SK-N-SH (cell line): ENCODE results near the gene PRH1. TPM values are rescaled to one million over a fixed set of nuclear protein-coding genes. Genes with fewer than 3 reads are reported as not detected.

ENCODE experiments used
- CTCF ChIA-PET: fragments of 300-600, 350-600 bp; formaldehyde crosslinking; extraction: SDS; loops from one replicate; lab custom pipeline; 2021; lab: Yijun Ruan, JAX
- POLR2A ChIA-PET: fragments of 350-600 bp; sonication (Branson Sonifier 250); formaldehyde crosslinking; extraction: SDS; loops from one replicate; lab custom pipeline; 2020; ENCODE audit warnings: antibody characterized with exemption, inconsistent platforms; lab: Yijun Ruan, JAX
- DNase-seq: peaks from one replicate; pipeline ENCODE4 v3.0.0; 2012
- H2AFZ ChIP-seq: fragments of 200-600 bp; sonication (generic); 2 replicates; pipeline ENCODE4 v1.8.1; 2016; ENCODE audit warnings: antibody characterized with exemption, mild to moderate bottlenecking, low read depth
- H3F3A ChIP-seq: fragments of 200-600 bp; sonication (generic); replicated peaks from 2 replicates; pipeline ENCODE3; 2016; ENCODE audit warnings: antibody characterized with exemption, mild to moderate bottlenecking; ENCODE audit not compliant: insufficient read depth
- H3K27ac ChIP-seq, 2 experiments: fragments of 200-500 bp in 1 of 2; fragments of 200-600 bp in 1 of 2; sonication (Bioruptor generic) in 1 of 2; sonication (generic), shearing (Covaris generic) in 1 of 2; 2 replicates each; pipeline versions ENCODE4 v1.5.1 to v1.6.1; 2014 to 2016; ENCODE audit warnings: low read depth in 2 of 2, inconsistent platforms in 1 of 2, low read length in 1 of 2, mild to moderate bottlenecking in 1 of 2, mixed read lengths in 1 of 2
- H3K27me3 ChIP-seq: fragments of 200-600 bp; sonication (generic), shearing (Covaris generic); 2 replicates; pipeline ENCODE4 v1.6.1; 2016; ENCODE audit warnings: mixed run types; ENCODE audit not compliant: insufficient read depth
- H3K36me3 ChIP-seq, 2 experiments: fragments of 200-500 bp in 1 of 2; fragments of 200-600 bp in 1 of 2; sonication (Bioruptor generic) in 1 of 2; sonication (generic) in 1 of 2; replicated peaks in 1 of 2; 2 replicates each; pipeline versions ENCODE3 to v1.5.1; 2014 to 2016; ENCODE audit warnings: low read length in 1 of 2, mild to moderate bottlenecking in 1 of 2; ENCODE audit not compliant: insufficient read depth in 2 of 2, control insufficient read depth in 1 of 2
- H3K4me1 ChIP-seq, 2 experiments: fragments of 200-500 bp in 1 of 2; fragments of 200-600 bp in 1 of 2; sonication (Bioruptor generic) in 1 of 2; sonication (generic), shearing (Covaris generic) in 1 of 2; 2 replicates each; pipeline versions ENCODE4 v1.5.1 to v1.6.1; 2014 to 2016; ENCODE audit warnings: low read depth in 1 of 2, low read length in 1 of 2, mixed run types in 1 of 2; ENCODE audit not compliant: insufficient read depth in 2 of 2, control insufficient read depth in 1 of 2
- H3K4me2 ChIP-seq: fragments of 200-600 bp; sonication (generic), shearing (Covaris generic); 2 replicates; pipeline ENCODE4 v1.6.1; 2017; ENCODE audit warnings: mixed run types
- H3K4me3 ChIP-seq, 2 experiments: fragments of 200-500 bp in 1 of 2; fragments of 200-600 bp in 1 of 2; sonication (Bioruptor generic) in 1 of 2; sonication (generic), shearing (Covaris generic) in 1 of 2; 2 replicates each; pipeline versions ENCODE4 v1.5.1 to v1.8.1; 2014 to 2016; ENCODE audit warnings: low read depth in 2 of 2, inconsistent platforms in 1 of 2, low read length in 1 of 2, mild to moderate bottlenecking in 1 of 2, mixed read lengths in 1 of 2, moderate library complexity in 1 of 2
- H3K79me2 ChIP-seq: fragments of 200-600 bp; sonication (generic); 2 replicates; pipeline ENCODE4 v1.8.1; 2017; ENCODE audit warnings: mild to moderate bottlenecking; ENCODE audit not compliant: insufficient read depth
- H3K9ac ChIP-seq: fragments of 200-600 bp; sonication (generic); 2 replicates; pipeline ENCODE4 v1.6.1; 2017; ENCODE audit warnings: mixed run types
- H3K9me2 ChIP-seq: fragments of 200-600 bp; sonication (generic); 2 replicates; pipeline ENCODE4 v1.6.1; 2017; ENCODE audit warnings: mixed run types
- H3K9me3 ChIP-seq: fragments of 200-600 bp; sonication (generic); 2 replicates; pipeline ENCODE4 v1.6.1; 2017; ENCODE audit warnings: mixed run types, mild to moderate bottlenecking, moderate library complexity
- H4K20me1 ChIP-seq: fragments of 200-600 bp; sonication (generic); 2 replicates; pipeline ENCODE4 v1.6.1; 2017; ENCODE audit warnings: mild to moderate bottlenecking, mixed run types; ENCODE audit not compliant: insufficient read depth
- CHD2 ChIP-seq: fragments of 150-350 bp; IDR thresholded peaks from 2 replicates; pipeline ENCODE4 v1.6.1; 2018; ENCODE audit warnings: low read length; ENCODE audit not compliant: partially characterized antibody
- ELF1 ChIP-seq: IDR thresholded peaks from 2 replicates; pipeline ENCODE4 v1.4.0; 2012
- EP300 ChIP-seq, 2 experiments: IDR thresholded peaks; 2 replicates each; pipeline versions ENCODE4 v1.4.0 to v1.6.1; 2012; ENCODE audit warnings: borderline replicate concordance in 1 of 2, low read depth in 1 of 2, low read length in 1 of 2
- EZH2phosphoT487 ChIP-seq: fragments of 200-600 bp; sonication (generic); IDR thresholded peaks from 2 replicates; pipeline ENCODE4 v1.6.1; 2017; ENCODE audit warnings: low read depth, mixed run types, mild to moderate bottlenecking, antibody characterized with exemption, moderate library complexity, borderline replicate concordance
- FOXJ3 ChIP-seq: sonication (generic); formaldehyde crosslinking; IDR thresholded peaks from 2 replicates; pipeline ENCODE4 v1.5.1; 2020; ENCODE audit warnings: mild to moderate bottlenecking, missing genetic modification reagents
- GABPA ChIP-seq: IDR thresholded peaks from 2 replicates; pipeline ENCODE4 v1.4.0; 2012; ENCODE audit warnings: low read depth, mild to moderate bottlenecking
- MEF2A ChIP-seq: IDR thresholded peaks from 2 replicates; pipeline ENCODE4 v1.4.0; 2012; ENCODE audit warnings: low read depth, borderline replicate concordance
- MXI1 ChIP-seq: IDR thresholded peaks from 2 replicates; pipeline ENCODE4 v1.6.1; 2012; ENCODE audit warnings: mild to moderate bottlenecking, low read depth, low read length, improper control_type of control experiment
- NFIC ChIP-seq: IDR thresholded peaks from 2 replicates; pipeline ENCODE4 v1.4.0; 2012; ENCODE audit warnings: borderline replicate concordance
- NRF1 ChIP-seq: IDR thresholded peaks from 2 replicates; pipeline ENCODE4 v1.6.1; 2012; ENCODE audit warnings: low read depth, mild to moderate bottlenecking, low read length
- RAD21 ChIP-seq: IDR thresholded peaks from 2 replicates; pipeline ENCODE4 v1.6.1; 2012; ENCODE audit warnings: mild to moderate bottlenecking, low read length
- RCOR1 ChIP-seq: fragments of 150-350 bp; IDR thresholded peaks from 2 replicates; pipeline ENCODE4 v1.6.1; 2017; ENCODE audit warnings: antibody characterized with exemption, low read length
- RFX5 ChIP-seq: IDR thresholded peaks from 2 replicates; pipeline ENCODE4 v1.6.1; 2012; ENCODE audit warnings: mild to moderate bottlenecking, improper control_type of control experiment, low read length
- TAF1 ChIP-seq: IDR thresholded peaks from 2 replicates; pipeline ENCODE4 v1.6.1; 2012; ENCODE audit warnings: low read depth, mild to moderate bottlenecking, low read length, moderate library complexity, borderline replicate concordance
- TEAD4 ChIP-seq: IDR thresholded peaks from 2 replicates; pipeline ENCODE4 v1.4.0; 2012; ENCODE audit warnings: mild to moderate bottlenecking, borderline replicate concordance; ENCODE audit not compliant: insufficient read depth
- WGBS: methylation state at CpG from one replicate; pipeline ENCODE4 v1.1.6; 2017; ENCODE audit warnings: low lambda C conversion rate; 5-methylcytosine and 5-hydroxymethylcytosine counted together
- polyA plus RNA-seq, 3 experiments: library from polyadenylated mRNA; depleted of rRNA; stranded (reverse); fragments of >200 nt; gene quantifications; 2 replicates each; pipeline ENCODE4 v1.2.3, GENCODE V29; 2012
- TF ChIP-seq, protein P1 (sequence below): fragments of 150-350 bp; IDR thresholded peaks from 2 replicates; pipeline ENCODE4 v1.6.1; 2016; ENCODE audit warnings: mild to moderate bottlenecking, low read depth, low read length
- TF ChIP-seq, protein P2 (sequence below): IDR thresholded peaks from 2 replicates; pipeline ENCODE4 v1.4.0; 2012; ENCODE audit warnings: low read depth, borderline replicate concordance
- TF ChIP-seq, protein P3 (sequence below): IDR thresholded peaks from 2 replicates; pipeline ENCODE4; 2012

PRH1 gene
- polyA plus RNA-seq, 1 of the 3 experiments (the other 2 are of a cell fraction), result 2.0 TPM

GRCh38 chr12:10861366-10861765 lies 22.7 kb downstream of the PRH1 start:
- Histone ChIP-seq H3K27me3 (no peaks in the 10 kb centered on the region), H3K27ac (no peak overlapping the region), H3K9me3 (0 out of 2 replicates have a peak, but pooled peaks cover 9% of the 10 kb centered on the region), H4K20me1 (no peaks in the 10 kb centered on the region; the same call in 1 of the 2 replicates), H2AFZ (no peak overlapping the region), H3K4me2 (no peak overlapping the region), H3K9me2 (no peaks in the 10 kb centered on the region), H3K79me2 (no peaks in the 10 kb centered on the region), H3K4me3 (no peak overlapping the region), H3K4me1 (no peaks in the 10 kb centered on the region), H3K9ac (no peak overlapping the region), H3F3A (no peaks in the 10 kb centered on the region), H3K36me3 (peaks cover 4 to 10% of the 10 kb centered on the region in 2 experiments)
- DNase-seq, result no peak
- WGBS, result 39% methylated on average over 2 of the region's 2 CpGs
- TF ChIP-seq TAF1, result no peak
- ChIA-PET CTCF (no interaction called here), POLR2A (no interaction called here)

DNA sequence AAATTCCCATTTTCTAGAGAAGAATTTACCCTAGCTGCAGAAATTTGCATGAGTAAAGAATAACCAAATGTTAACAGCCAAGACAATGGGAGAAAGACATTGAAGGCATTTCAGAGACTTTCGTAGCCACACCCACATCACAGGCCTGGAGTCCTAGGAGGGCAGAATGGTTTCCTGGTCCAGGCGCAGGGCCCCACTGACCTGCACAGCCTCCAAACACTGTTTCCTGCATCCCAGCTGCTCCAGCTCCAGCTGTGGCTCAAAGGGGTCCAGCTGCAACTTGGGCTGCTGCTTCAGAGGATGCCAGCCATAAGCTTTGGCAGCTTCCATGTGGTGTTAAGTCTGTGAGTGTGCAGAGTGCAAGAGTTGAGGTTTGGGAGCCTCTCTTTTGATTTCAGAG lies 28.2 kb downstream of the PRH1 start:
- TF ChIP-seq MXI1, result no peak
- TF ChIP-seq RFX5, result no peak
- TF ChIP-seq EZH2phosphoT487, result no peak
- TF ChIP-seq CHD2, result no peak
- TF ChIP-seq RAD21, result no peak
- no peak for TF ChIP-seq NRF1
- TF ChIP-seq TAF1, result no peak
- TF ChIP-seq, protein P1, sequence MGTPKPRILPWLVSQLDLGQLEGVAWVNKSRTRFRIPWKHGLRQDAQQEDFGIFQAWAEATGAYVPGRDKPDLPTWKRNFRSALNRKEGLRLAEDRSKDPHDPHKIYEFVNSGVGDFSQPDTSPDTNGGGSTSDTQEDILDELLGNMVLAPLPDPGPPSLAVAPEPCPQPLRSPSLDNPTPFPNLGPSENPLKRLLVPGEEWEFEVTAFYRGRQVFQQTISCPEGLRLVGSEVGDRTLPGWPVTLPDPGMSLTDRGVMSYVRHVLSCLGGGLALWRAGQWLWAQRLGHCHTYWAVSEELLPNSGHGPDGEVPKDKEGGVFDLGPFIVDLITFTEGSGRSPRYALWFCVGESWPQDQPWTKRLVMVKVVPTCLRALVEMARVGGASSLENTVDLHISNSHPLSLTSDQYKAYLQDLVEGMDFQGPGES, result no peak
- no peak for TF ChIP-seq FOXJ3 (CRISPR knock-in tag)
- no peak for TF ChIP-seq RCOR1
- no peak for TF ChIP-seq MEF2A
- Histone ChIP-seq H3F3A (no peaks in the 10 kb centered on the region), H3K36me3 (peaks cover 0 to 18% of the 10 kb centered on the region in 2 experiments), H3K4me3 (no peak overlapping the region), H3K9ac (no peak overlapping the region), H3K4me2 (no peak overlapping the region), H3K9me3 (no peaks in the 10 kb centered on the region), H2AFZ (no peak overlapping the region), H3K79me2 (no peaks in the 10 kb centered on the region), H3K27me3 (no peaks in the 10 kb centered on the region), H3K27ac (no peak overlapping the region), H3K4me1 (peaks cover 0 to 3% of the 10 kb centered on the region in 2 experiments; a peak in 1 of 4 replicates), H3K9me2 (no peaks in the 10 kb centered on the region), H4K20me1 (no peaks in the 10 kb centered on the region)
- DNase-seq, result no peak
- WGBS, result 75% methylated on average over 2 of the region's 2 CpGs
- ChIA-PET CTCF (interaction anchor here (2.1 kb wide), 1 partner anchor 344 kb away, joined by 6 read pairs; no protein-coding TSS in a partner anchor), POLR2A (no interaction called here)

DNA sequence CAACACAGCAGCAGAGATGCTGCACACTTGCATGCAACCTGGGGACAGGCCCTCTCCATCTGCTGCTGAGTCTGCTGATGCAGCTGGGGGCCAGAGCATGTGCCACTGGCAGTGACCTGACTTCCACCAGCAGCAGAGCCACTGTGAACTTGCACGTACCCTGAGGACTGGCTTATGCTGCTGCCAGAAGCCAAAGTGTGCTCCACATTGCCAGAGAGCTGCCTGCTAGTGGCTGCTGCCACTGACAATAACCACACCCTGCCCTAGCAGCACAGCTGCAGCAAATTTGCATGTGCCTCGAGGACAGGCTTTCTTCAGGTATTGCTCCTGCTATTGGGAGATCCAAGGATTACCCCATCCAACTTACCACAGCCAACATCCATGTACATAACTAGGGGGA lies 30.3 kb downstream of the PRH1 start:
- Histone ChIP-seq H3K79me2 (no peaks in the 10 kb centered on the region), H3K4me2 (no peak overlapping the region), H2AFZ (no peak overlapping the region), H3K9ac (no peak overlapping the region), H3K27ac (no peak overlapping the region), H3K27me3 (no peaks in the 10 kb centered on the region), H3K4me3 (no peak overlapping the region), H4K20me1 (no peaks in the 10 kb centered on the region), H3K9me3 (no peaks in the 10 kb centered on the region), H3K36me3 (peaks cover 0 to 18% of the 10 kb centered on the region in 2 experiments), H3K9me2 (no peaks in the 10 kb centered on the region), H3F3A (no peaks in the 10 kb centered on the region), H3K4me1 (peaks cover 0 to 3% of the 10 kb centered on the region in 2 experiments; a peak in 1 of 4 replicates)
- 100% methylated on average over 1 of the region's 2 CpGs for WGBS
- POLR2A ChIA-PET, result interaction anchor here (0.7 kb wide), 1 partner anchor 317 kb away, joined by 3 read pairs; the partner anchor contains the start of gene SMIM10L1
- DNase-seq, result no peak
- CTCF ChIA-PET, result no interaction called here
- no peak for TF ChIP-seq ELF1
- TF ChIP-seq EP300 (IDR thresholded peaks at IDR 0.05; ENCODE audit: borderline replicate concordance in 1 of 2, low read depth in 1 of 2, low read length in 1 of 2), result no peak
- no peak for TF ChIP-seq FOXJ3 (CRISPR knock-in tag)
- no peak for TF ChIP-seq TEAD4
- TF ChIP-seq EZH2phosphoT487, result no peak
- no peak for TF ChIP-seq TAF1
- no peak for TF ChIP-seq NFIC
- TF ChIP-seq, protein P2, sequence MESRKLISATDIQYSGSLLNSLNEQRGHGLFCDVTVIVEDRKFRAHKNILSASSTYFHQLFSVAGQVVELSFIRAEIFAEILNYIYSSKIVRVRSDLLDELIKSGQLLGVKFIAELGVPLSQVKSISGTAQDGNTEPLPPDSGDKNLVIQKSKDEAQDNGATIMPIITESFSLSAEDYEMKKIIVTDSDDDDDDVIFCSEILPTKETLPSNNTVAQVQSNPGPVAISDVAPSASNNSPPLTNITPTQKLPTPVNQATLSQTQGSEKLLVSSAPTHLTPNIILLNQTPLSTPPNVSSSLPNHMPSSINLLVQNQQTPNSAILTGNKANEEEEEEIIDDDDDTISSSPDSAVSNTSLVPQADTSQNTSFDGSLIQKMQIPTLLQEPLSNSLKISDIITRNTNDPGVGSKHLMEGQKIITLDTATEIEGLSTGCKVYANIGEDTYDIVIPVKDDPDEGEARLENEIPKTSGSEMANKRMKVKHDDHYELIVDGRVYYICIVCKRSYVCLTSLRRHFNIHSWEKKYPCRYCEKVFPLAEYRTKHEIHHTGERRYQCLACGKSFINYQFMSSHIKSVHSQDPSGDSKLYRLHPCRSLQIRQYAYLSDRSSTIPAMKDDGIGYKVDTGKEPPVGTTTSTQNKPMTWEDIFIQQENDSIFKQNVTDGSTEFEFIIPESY, result no peak
- TF ChIP-seq GABPA, result no peak
- TF ChIP-seq, protein P3, sequence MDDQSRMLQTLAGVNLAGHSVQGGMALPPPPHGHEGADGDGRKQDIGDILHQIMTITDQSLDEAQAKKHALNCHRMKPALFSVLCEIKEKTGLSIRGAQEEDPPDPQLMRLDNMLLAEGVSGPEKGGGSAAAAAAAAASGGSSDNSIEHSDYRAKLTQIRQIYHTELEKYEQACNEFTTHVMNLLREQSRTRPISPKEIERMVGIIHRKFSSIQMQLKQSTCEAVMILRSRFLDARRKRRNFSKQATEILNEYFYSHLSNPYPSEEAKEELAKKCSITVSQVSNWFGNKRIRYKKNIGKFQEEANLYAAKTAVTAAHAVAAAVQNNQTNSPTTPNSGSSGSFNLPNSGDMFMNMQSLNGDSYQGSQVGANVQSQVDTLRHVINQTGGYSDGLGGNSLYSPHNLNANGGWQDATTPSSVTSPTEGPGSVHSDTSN, result no peak
